Measurements from ENCODE around the gene ZNF438.

- TF ChIP-seq, protein P1, sequence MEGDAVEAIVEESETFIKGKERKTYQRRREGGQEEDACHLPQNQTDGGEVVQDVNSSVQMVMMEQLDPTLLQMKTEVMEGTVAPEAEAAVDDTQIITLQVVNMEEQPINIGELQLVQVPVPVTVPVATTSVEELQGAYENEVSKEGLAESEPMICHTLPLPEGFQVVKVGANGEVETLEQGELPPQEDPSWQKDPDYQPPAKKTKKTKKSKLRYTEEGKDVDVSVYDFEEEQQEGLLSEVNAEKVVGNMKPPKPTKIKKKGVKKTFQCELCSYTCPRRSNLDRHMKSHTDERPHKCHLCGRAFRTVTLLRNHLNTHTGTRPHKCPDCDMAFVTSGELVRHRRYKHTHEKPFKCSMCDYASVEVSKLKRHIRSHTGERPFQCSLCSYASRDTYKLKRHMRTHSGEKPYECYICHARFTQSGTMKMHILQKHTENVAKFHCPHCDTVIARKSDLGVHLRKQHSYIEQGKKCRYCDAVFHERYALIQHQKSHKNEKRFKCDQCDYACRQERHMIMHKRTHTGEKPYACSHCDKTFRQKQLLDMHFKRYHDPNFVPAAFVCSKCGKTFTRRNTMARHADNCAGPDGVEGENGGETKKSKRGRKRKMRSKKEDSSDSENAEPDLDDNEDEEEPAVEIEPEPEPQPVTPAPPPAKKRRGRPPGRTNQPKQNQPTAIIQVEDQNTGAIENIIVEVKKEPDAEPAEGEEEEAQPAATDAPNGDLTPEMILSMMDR (IDR thresholded peaks at IDR 0.05; ENCODE audit: low read depth, low read length, poor library complexity, severe bottlenecking): no peak
- no peak for TF ChIP-seq EZH2phosphoT487 (IDR thresholded peaks at IDR 0.05; ENCODE audit: borderline replicate concordance, low read length)
Measured at GRCh38 chr10:30894221-30894620, 137.4 kb downstream of the ZNF438 start.

All from DOHH2 (cell line).